OCI-LY3 (cell line): Measurements from ENCODE around the gene OTOGL.
"Not testable (repeated sequence)": the region's sequence is repeated elsewhere in the genome, so short reads cannot be mapped to it uniquely, and the experiment has no call there.

Source experiments
- H2AFZ ChIP-seq: fragments of 200-600, 300-600 bp; shearing (Covaris generic); 2 replicates; pipeline ENCODE4 v1.6.0; 2014; ENCODE audit warnings: antibody characterized with exemption, low read depth, low read length
- H3K27ac ChIP-seq: fragments of 200-600, 300-600 bp; sonication (generic); 2 replicates; pipeline ENCODE4 v1.5.1; 2014; ENCODE audit warnings: mild to moderate bottlenecking, low read length, moderate library complexity, mixed read lengths
- H3K27me3 ChIP-seq: fragments of 200-600, 300-600 bp; sonication (generic); 2 replicates; pipeline ENCODE4 v1.6.1; 2014; ENCODE audit warnings: low read depth, low read length, mixed read lengths
- H3K36me3 ChIP-seq: fragments of 200-600, 300-600 bp; sonication (generic); replicated peaks from 2 replicates; pipeline ENCODE3; 2014; ENCODE audit warnings: low read depth, low read length, mixed read lengths
- H3K4me1 ChIP-seq: fragments of 300-600, 200-600 bp; sonication (generic); 2 replicates; pipeline ENCODE4 v1.6.1; 2014; ENCODE audit warnings: low read length, mixed read lengths
- H3K4me2 ChIP-seq: fragments of 200-600, 300-600 bp; sonication (generic); 2 replicates; pipeline ENCODE4 v1.6.1; 2014; ENCODE audit warnings: low read length, mixed read lengths
- H3K4me3 ChIP-seq: fragments of 300-600, 200-600 bp; sonication (generic); 2 replicates; pipeline ENCODE4 v1.5.1; 2014; ENCODE audit warnings: antibody characterized with exemption, mild to moderate bottlenecking, low read length, moderate library complexity
- H3K79me2 ChIP-seq: fragments of 300-600, 200-600 bp; shearing (Covaris generic); 2 replicates; pipeline ENCODE4 v1.6.1; 2014; ENCODE audit warnings: mild to moderate bottlenecking, low read length, mixed read lengths
- H3K9ac ChIP-seq: fragments of 300-600, 200-600 bp; shearing (Covaris generic); 2 replicates; pipeline ENCODE4 v1.6.0; 2014; ENCODE audit warnings: mild to moderate bottlenecking, low read length, moderate library complexity
- H3K9me3 ChIP-seq: fragments of 200-600, 300-600 bp; shearing (Covaris generic); 2 replicates; pipeline ENCODE4 v1.6.1; 2014; ENCODE audit warnings: low read length, mixed read lengths; ENCODE audit not compliant: insufficient read depth
- H4K20me1 ChIP-seq: fragments of 200-600, 300-600 bp; sonication (generic); 2 replicates; pipeline ENCODE4 v1.6.1; 2016; ENCODE audit warnings: low read length, mixed read lengths; ENCODE audit not compliant: insufficient read depth
- CTCF ChIP-seq: fragments of 200-600, 300-600 bp; sonication (generic); IDR thresholded peaks from 2 replicates; pipeline ENCODE4 v1.5.1; 2014; ENCODE audit warnings: antibody characterized with exemption, low read length, low read depth
- EZH2phosphoT487 ChIP-seq: fragments of 200-600 bp; shearing (Covaris generic); IDR thresholded peaks from 2 replicates; pipeline ENCODE4 v1.6.1; 2018; ENCODE audit warnings: antibody characterized with exemption, mixed run types, low read depth

The OTOGL gene

GRCh38 chr12:80213871-80214270 is 114.5 kb downstream of the OTOGL start:
- no peaks in the 10 kb centered on the region for H3K27me3 ChIP-seq
- H3K79me2 ChIP-seq, result no peaks in the 10 kb centered on the region
- H3K36me3 ChIP-seq, result no peaks in the 10 kb centered on the region
- H3K4me1 ChIP-seq, result peaks cover 16% of the 10 kb centered on the region
- H3K4me2 ChIP-seq, result no peak overlapping the region
- no peak overlapping the region for H3K4me3 ChIP-seq
- no peak overlapping the region for H2AFZ ChIP-seq
- no peak for TF ChIP-seq CTCF
- no peak for TF ChIP-seq EZH2phosphoT487
- H3K9ac ChIP-seq, result no peak overlapping the region
- H4K20me1 ChIP-seq, result no peaks in the 10 kb centered on the region
- H3K9me3 ChIP-seq, result no peaks in the 10 kb centered on the region
- no peak overlapping the region for H3K27ac ChIP-seq

DNA sequence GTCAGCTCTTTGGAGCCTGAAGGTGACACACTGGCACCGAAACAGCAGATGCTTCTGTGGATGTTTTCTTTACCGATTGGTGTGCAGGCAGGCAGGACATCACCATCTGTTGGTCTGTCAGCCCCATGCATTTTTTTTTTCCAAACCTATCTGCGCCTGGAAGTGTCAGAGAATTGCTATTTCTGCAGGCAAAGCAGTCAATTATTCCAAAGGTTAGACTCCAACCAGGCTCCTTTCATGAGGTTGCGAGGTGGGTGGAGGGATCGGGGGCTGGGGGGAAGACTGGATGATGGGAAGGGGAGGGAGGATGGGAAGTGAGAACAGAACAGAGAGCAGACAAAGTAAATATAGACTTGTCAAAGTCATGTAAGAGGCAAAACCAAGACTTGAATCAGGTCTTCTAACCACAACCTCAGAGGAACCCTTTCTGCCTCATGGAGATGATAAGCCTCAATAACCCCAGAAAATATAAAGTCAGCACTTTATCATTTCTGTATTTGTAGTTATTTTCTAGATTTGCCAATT is 117.7 kb downstream of the OTOGL start:
- no peaks in the 10 kb centered on the region for H3K27me3 ChIP-seq
- H3K4me1 ChIP-seq, result peaks cover 16% of the 10 kb centered on the region
- H3K4me2 ChIP-seq, result peak overlapping the region; percentile 64
- no peaks in the 10 kb centered on the region for H3K36me3 ChIP-seq
- H3K4me3 ChIP-seq, result peak overlapping the region; percentile 39
- H3K9me3 ChIP-seq, result no peaks in the 10 kb centered on the region
- H2AFZ ChIP-seq, result no peak overlapping the region
- H3K9ac ChIP-seq, result no peak overlapping the region
- H3K27ac ChIP-seq, result no peak overlapping the region
- H3K79me2 ChIP-seq, result no peaks in the 10 kb centered on the region
- TF ChIP-seq EZH2phosphoT487 (no peak), CTCF (no peak)
- no peaks in the 10 kb centered on the region for H4K20me1 ChIP-seq

DNA sequence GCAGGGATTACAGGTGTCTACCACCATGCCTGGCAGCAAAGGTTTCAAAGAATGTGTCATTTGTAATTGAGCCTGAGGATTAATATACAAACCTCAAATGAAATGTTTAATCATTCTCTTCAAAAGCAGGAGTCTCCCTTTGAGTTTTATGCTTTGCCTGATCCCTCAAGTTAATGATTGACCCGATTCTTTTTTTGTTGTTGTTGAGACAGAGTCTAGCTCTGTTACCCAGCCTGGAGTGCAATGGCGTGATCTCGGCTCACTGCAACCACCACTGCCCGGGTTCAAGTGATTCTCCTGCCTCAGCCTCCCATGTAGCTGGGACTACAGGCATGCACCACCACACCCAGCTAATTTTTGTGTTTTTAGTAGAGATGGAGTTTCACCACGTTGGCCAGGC is 119.6 kb downstream of the OTOGL start:
- not testable (repeated sequence) for H3K79me2 ChIP-seq, H3K4me2 ChIP-seq, H4K20me1 ChIP-seq, H2AFZ ChIP-seq, H3K9me3 ChIP-seq, H3K4me3 ChIP-seq, H3K9ac ChIP-seq, H3K27ac ChIP-seq, H3K36me3 ChIP-seq, H3K27me3 ChIP-seq
- peaks cover 16% of the 10 kb centered on the region for H3K4me1 ChIP-seq

DNA sequence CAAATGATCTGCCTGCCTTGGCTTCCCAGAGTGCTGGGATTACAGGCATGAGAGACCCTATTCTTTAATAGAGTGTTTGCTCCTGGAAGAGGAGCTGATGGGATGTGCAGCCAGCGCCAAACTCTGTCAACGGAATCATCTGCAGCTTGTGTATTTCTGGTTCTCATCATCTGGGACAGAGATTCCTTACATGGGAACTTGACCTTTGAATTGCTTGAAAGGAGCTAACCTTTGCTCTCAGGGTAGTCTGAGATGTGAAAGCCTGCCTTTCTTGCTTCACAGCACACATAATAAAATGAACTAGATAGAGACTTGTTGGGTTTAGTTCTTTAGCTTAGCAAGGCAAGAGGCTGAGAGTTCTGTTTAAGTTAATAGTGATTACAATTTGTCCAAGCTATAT is 120.0 kb downstream of the OTOGL start:
- Histone ChIP-seq H3K4me1 (peaks cover 16% of the 10 kb centered on the region), H4K20me1 (no peaks in the 10 kb centered on the region), H3K9me3 (no peaks in the 10 kb centered on the region), H3K9ac (no peak overlapping the region), H3K4me2 (no peak overlapping the region), H3K4me3 (no peak overlapping the region), H3K79me2 (no peaks in the 10 kb centered on the region), H3K27me3 (no peaks in the 10 kb centered on the region), H3K27ac (no peak overlapping the region), H2AFZ (no peak overlapping the region), H3K36me3 (no peaks in the 10 kb centered on the region)
- TF ChIP-seq CTCF (no peak), EZH2phosphoT487 (no peak)

- H3K4me1 ChIP-seq, result peaks cover 12% of the 10 kb centered on the region
These were observed 122.9 kb downstream of the OTOGL start for GRCh38 chr12:80222261-80222660.

More at GRCh38 chr12:80222261-80222660, 122.9 kb downstream of the OTOGL start:
- TF ChIP-seq EZH2phosphoT487 (no peak), CTCF (no peak)
- no peaks in the 10 kb centered on the region for H3K9me3 ChIP-seq
- H3K27ac ChIP-seq, result no peak overlapping the region
- H3K9ac ChIP-seq, result no peak overlapping the region
- no peak overlapping the region for H3K4me2 ChIP-seq
- H3K4me3 ChIP-seq, result no peak overlapping the region
- H3K36me3 ChIP-seq, result no peaks in the 10 kb centered on the region
- H2AFZ ChIP-seq, result no peak overlapping the region
- no peaks in the 10 kb centered on the region for H3K79me2 ChIP-seq
- no peaks in the 10 kb centered on the region for H3K27me3 ChIP-seq
- no peaks in the 10 kb centered on the region for H4K20me1 ChIP-seq
